Measurements from ENCODE around the gene YEATS2.
"Not testable (repeated sequence)": the region's sequence is repeated elsewhere in the genome, so short reads cannot be mapped to it uniquely, and the experiment has no call there.

- not testable (repeated sequence) for TF ChIP-seq POLR2AphosphoS5 (IDR thresholded peaks at IDR 0.05); CTCF (IDR thresholded peaks at IDR 0.05; ENCODE audit: poor library complexity, severe bottlenecking)
Observed at GRCh38 chr3:183740154-183740553, 42.6 kb downstream of the YEATS2 start.
